Neuron (in vitro differentiated cells): Measurements from ENCODE around the gene AGAP1.
A peak's percentile ranks its signal among the peaks of the same experiment; 100 is the strongest.

ENCODE experiments used
- H2AFZ ChIP-seq: one replicate; pipeline ENCODE4 v1.6.1; 2013; ENCODE audit warnings: low read depth, mild to moderate bottlenecking, inconsistent platforms, low read length, moderate library complexity
- H3K27me3 ChIP-seq: one replicate; pipeline ENCODE4 v1.6.1; 2013; ENCODE audit warnings: low read length; ENCODE audit not compliant: insufficient read depth
- H3K36me3 ChIP-seq: one replicate; pipeline ENCODE4 v1.6.1; 2013; ENCODE audit warnings: low read length; ENCODE audit not compliant: insufficient read depth
- H3K4me1 ChIP-seq: one replicate; pipeline ENCODE4 v1.6.1; 2013; ENCODE audit warnings: low read length; ENCODE audit not compliant: insufficient read depth
- H3K4me3 ChIP-seq: 2 replicates; pipeline ENCODE4 v1.5.1; 2013; ENCODE audit warnings: mild to moderate bottlenecking, low read length, moderate library complexity
- H3K9me3 ChIP-seq: one replicate; pipeline ENCODE4 v1.6.1; 2013; ENCODE audit warnings: low read length

The AGAP1 gene

DNA sequence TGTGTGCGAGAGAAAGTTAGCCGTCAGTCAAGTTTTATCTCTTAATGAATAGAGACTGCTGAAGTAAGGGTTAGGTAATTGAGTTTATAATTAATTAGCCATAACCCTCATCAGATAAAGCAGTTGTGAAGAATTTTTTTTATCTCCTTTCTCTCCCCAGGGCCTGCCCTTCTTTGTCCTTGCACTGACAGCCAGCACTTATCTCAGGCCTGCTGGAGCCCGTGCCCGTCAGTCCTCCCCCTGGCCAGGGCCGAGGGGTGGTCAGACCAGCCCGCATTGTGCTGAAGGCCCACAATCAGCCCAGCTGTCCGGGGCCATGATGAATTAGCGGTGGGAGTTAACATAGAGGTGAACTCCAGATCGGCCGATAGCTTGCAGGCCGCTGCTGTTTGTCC is 358.7 kb downstream of the AGAP1 start:
- peaks cover 47% of the 10 kb centered on the region for H3K4me1 ChIP-seq
- H3K36me3 ChIP-seq = no peaks in the 10 kb centered on the region
- peak overlapping the region; percentile 25 for H3K4me3 ChIP-seq
- H3K9me3 ChIP-seq = peaks cover 4% of the 10 kb centered on the region
- H3K27me3 ChIP-seq = no peaks in the 10 kb centered on the region
- no peak overlapping the region for H2AFZ ChIP-seq

DNA sequence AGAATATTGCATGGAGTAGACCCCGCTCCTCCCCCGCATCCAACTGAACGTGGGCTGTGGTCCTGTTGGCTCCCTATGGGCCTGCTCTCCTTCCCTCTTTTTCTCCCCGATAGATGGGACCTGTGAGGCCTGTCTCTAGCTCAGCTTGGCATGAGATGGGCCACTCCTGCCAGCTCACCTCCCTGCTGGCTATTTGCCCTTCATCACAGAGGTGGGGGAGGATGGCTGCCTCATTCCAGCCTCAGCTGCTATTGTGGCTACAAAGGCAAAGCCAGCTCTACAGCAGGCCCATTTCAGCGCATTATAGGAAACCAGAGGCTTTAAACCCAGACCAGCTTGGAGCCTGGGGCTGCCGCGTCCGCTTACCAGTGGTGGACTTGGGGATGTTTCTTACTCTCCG is 360.4 kb downstream of the AGAP1 start:
- H2AFZ ChIP-seq = no peak overlapping the region
- H3K4me1 ChIP-seq = peaks cover 58% of the 10 kb centered on the region
- peaks cover 4% of the 10 kb centered on the region for H3K9me3 ChIP-seq
- H3K36me3 ChIP-seq = no peaks in the 10 kb centered on the region
- no peak overlapping the region for H3K4me3 ChIP-seq
- H3K27me3 ChIP-seq = no peaks in the 10 kb centered on the region

DNA sequence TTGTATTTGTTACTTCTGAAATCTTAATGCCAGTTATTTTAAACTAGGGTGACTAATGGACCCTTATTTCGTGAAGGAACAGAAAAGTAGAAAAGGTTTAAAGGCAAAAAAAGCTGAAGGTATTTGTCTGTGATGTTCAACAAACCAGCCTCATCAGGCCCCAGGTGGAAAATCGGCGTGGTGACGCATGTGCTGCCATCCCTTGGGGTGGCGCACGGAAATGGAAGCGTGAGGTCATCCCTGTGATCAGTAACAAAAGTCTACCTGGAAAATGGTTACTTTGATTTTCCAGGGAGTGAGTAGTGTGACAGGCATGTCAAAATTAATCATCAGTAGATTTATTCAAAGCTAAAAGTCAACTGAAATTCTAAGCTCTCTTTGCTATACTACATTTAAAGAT is 361.2 kb downstream of the AGAP1 start:
- Histone ChIP-seq H3K4me1 (peaks cover 65% of the 10 kb centered on the region), H3K36me3 (no peaks in the 10 kb centered on the region), H2AFZ (no peak overlapping the region)

DNA sequence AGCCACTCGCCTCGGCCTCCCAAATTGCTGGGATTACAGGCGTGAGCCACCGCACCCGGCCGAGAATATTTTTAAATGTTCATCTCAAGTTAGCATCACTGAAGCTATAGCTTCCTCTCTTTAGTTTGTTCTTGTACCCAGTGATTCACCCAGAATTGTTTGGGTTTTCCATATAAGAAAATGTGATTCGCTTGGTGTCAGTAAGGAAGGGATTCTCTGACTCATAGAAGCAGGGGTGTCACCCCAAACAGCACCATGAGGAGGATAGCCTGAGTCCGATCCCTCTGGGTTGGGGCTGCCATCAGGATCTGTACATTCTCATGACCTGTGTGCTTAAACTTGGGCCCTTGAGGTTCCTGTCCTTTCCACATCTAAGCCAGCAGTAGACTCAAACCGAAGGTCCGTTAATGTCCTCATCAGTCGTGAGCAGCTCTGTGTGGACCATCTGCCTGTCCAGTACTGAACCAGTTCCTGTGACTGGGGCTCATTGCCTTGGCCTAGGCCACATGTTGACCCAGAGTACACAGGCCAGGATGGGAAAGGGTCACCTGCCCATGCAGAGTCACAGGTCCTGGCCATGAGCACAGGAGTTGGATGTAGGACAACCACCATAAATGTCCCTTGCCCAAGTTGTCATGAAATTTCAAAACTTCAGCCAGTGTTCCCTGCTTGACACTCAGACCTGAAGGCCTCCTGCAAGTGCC is 362.5 kb downstream of the AGAP1 start:
- H3K9me3 ChIP-seq = peaks cover 4% of the 10 kb centered on the region
- no peaks in the 10 kb centered on the region for H3K27me3 ChIP-seq
- peaks cover 60% of the 10 kb centered on the region for H3K4me1 ChIP-seq
- no peak overlapping the region for H3K4me3 ChIP-seq
- H2AFZ ChIP-seq = no peak overlapping the region
- H3K36me3 ChIP-seq = no peaks in the 10 kb centered on the region

More for the DNA sequence above, 361.2 kb downstream of the AGAP1 start:
- Histone ChIP-seq H3K4me3 (no peak overlapping the region), H3K9me3 (peaks cover 4% of the 10 kb centered on the region), H3K27me3 (no peaks in the 10 kb centered on the region)

DNA sequence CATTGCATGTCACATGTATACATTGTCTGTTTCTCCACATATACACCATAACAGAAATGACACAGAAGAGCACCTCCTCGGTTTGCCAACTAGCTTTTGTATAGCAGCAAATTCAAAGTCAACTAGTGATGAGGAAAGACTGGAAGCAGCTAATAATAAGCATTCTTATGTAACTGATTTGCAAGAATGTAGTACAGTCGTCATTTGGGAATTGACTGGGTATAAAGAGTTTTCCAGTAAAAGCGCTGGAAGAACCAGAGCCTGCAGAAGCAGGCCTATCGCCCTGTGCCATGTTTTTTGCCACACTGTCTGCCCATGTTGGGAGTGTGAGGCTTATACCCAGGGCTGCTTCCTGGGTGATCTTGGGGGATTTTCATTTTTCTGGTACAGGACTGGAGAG is 363.8 kb downstream of the AGAP1 start:
- H3K4me3 ChIP-seq = no peak overlapping the region
- no peaks in the 10 kb centered on the region for H3K27me3 ChIP-seq
- peaks cover 4% of the 10 kb centered on the region for H3K9me3 ChIP-seq
- no peaks in the 10 kb centered on the region for H3K36me3 ChIP-seq
- peaks cover 48% of the 10 kb centered on the region for H3K4me1 ChIP-seq
- no peak overlapping the region for H2AFZ ChIP-seq

DNA sequence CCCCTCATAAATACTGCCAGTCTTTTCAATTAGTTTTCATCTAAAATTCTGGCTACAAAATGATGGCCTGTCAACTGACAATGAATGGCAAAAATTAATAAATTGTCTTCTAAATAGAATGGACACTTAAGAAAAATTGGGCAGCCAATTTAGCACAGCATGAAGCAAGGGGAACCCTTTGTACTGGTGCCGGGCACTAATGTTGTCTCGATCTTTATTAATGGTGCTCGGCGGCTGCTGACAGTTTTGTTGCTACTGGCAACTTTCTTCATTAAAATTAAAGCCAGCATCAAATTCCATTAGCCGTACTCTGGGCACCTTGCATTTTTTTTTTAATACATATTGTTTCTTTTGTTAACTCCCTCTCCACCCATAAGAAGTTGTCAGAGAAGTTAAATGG is 365.0 kb downstream of the AGAP1 start:
- Histone ChIP-seq H3K9me3 (peaks cover 7% of the 10 kb centered on the region), H3K4me1 (peaks cover 36% of the 10 kb centered on the region), H2AFZ (no peak overlapping the region), H3K4me3 (no peak overlapping the region), H3K36me3 (no peaks in the 10 kb centered on the region), H3K27me3 (no peaks in the 10 kb centered on the region)

DNA sequence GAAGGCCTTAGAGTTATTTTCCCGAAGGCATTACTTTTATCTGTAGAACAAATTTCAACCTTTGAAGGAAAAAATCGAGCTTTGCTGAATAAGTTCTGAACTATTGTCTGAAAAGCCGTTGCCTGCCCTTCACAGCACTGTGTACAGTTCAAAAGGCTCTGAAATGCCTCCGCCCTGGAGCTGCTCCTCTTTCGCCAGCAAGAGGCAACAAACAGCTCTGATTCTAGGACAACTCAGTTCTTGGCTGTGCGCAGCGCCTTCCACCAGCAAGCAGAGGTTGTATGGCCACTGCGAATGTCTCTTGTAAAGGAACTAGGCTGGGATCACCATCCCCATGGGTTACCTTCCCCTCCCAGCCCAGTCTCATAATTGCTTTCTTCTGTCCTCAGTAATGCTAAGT is 365.8 kb downstream of the AGAP1 start:
- H3K9me3 ChIP-seq = peaks cover 7% of the 10 kb centered on the region

DNA sequence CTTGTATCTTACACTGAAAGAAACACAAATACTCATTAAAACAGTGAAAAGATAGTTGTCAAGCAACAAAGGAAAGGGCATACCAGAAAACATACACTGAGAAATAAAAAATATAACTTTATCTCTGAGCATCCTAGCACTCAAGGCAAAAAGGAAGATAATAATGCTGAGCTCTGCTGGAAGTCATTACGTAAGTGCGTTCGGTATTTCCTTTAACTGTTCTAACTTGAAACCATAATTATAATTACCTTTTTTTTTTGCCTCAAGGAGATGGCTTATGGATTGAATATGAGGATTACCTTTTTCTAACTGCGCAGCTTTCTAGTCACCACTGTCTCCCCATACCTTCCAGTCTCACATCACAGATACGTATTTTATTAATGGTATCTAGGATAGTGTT is 366.3 kb downstream of the AGAP1 start:
- H3K4me1 ChIP-seq = peaks cover 27% of the 10 kb centered on the region
- peaks cover 7% of the 10 kb centered on the region for H3K9me3 ChIP-seq
- no peak overlapping the region for H2AFZ ChIP-seq
- H3K27me3 ChIP-seq = no peaks in the 10 kb centered on the region
- no peaks in the 10 kb centered on the region for H3K36me3 ChIP-seq
- no peak overlapping the region for H3K4me3 ChIP-seq

More for the DNA sequence above, 365.8 kb downstream of the AGAP1 start:
- H3K27me3 ChIP-seq = no peaks in the 10 kb centered on the region
- no peaks in the 10 kb centered on the region for H3K36me3 ChIP-seq
- no peak overlapping the region for H2AFZ ChIP-seq
- H3K4me1 ChIP-seq = peaks cover 30% of the 10 kb centered on the region
- no peak overlapping the region for H3K4me3 ChIP-seq

DNA sequence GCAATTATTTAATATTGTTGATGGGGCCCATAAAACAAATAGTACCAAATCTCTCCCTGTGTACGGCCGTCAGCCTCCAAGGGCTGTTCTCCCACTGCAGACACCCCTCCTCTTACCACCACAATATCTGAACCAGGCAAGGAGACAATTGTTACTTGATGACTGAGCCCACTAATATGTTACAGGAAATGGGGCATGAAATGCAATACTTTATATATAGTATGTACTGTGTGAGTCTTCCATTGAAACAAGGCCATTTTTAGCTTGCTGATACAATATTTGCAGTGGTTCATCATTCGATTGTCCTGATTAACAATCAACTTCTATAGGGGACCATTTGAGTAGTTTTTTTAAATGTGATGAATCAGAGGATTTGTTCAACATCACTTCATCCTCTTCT is 367.0 kb downstream of the AGAP1 start:
- Histone ChIP-seq H3K36me3 (no peaks in the 10 kb centered on the region), H2AFZ (no peak overlapping the region)

DNA sequence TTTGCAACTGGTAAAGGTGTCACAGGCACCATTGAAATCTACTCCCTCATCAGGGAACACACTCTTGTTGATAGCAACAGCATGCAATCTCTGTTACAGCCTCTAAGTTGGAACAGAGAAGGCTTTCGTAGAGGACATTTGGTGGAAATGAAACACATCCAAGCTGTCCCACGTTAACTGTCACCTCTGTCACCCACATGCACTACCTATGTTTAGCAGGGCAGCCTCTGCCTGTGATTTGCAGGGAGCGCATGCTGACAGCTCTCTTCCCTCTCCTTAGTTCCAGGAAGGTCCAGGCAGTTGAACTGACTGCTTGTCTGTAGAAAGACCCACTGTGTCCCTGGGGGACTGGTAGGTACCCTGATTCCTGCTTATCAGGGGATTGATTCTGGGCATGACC is 367.5 kb downstream of the AGAP1 start:
- H3K27me3 ChIP-seq = no peaks in the 10 kb centered on the region
- H3K36me3 ChIP-seq = no peaks in the 10 kb centered on the region
- H3K4me1 ChIP-seq = peaks cover 27% of the 10 kb centered on the region
- no peak overlapping the region for H2AFZ ChIP-seq
- H3K9me3 ChIP-seq = peaks cover 9% of the 10 kb centered on the region
- H3K4me3 ChIP-seq = no peak overlapping the region

More for the DNA sequence above, 367.0 kb downstream of the AGAP1 start:
- peaks cover 7% of the 10 kb centered on the region for H3K9me3 ChIP-seq
- no peaks in the 10 kb centered on the region for H3K27me3 ChIP-seq
- no peak overlapping the region for H3K4me3 ChIP-seq
- H3K4me1 ChIP-seq = peaks cover 27% of the 10 kb centered on the region

DNA sequence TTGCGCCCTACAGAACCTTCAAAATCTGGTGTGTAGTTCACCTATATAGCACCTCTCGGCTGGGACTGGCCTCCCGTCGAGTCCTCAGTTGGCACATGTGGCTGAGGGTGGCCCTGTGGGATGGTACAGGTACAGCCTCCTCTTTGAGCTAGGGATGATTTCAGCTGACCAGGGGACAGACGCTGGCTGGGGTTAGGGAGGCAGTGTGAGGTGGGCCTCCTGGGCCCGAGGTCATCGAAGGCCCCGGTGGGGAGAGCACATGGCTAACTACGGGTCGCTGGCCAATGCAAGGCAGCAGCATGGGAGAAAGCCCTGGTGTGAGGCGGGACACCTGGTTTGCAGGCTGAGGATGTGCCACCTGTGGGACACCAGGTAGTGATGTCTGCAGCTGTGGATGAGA is 369.6 kb downstream of the AGAP1 start:
- Histone ChIP-seq H3K9me3 (peaks cover 13% of the 10 kb centered on the region), H3K27me3 (no peaks in the 10 kb centered on the region), H3K36me3 (no peaks in the 10 kb centered on the region), H2AFZ (no peak overlapping the region), H3K4me3 (no peak overlapping the region), H3K4me1 (peaks cover 20% of the 10 kb centered on the region)

DNA sequence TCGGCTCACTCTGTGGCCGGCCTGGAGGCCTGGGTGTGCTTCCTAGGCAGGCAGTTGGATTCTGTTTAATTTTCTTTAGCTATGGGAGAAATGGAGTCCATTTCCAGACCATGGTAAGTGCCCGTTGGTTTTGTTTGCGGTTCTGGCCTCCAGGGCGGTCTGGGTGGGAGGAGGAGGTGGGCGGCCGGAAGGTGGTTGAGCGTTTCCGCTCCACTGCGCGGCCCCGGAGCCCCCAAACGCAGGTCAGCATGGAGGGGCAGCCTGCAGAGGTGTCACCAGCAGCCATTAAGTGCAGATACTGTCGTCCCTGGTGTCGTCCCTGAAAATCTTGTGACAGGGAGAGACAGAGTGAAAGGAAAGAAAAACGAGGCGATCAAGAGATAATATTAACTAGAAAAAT is 370.5 kb downstream of the AGAP1 start:
- H3K36me3 ChIP-seq = no peaks in the 10 kb centered on the region
- peaks cover 11% of the 10 kb centered on the region for H3K4me1 ChIP-seq
- no peak overlapping the region for H2AFZ ChIP-seq
- peaks cover 14% of the 10 kb centered on the region for H3K9me3 ChIP-seq
- H3K4me3 ChIP-seq = no peak overlapping the region
- H3K27me3 ChIP-seq = no peaks in the 10 kb centered on the region

DNA sequence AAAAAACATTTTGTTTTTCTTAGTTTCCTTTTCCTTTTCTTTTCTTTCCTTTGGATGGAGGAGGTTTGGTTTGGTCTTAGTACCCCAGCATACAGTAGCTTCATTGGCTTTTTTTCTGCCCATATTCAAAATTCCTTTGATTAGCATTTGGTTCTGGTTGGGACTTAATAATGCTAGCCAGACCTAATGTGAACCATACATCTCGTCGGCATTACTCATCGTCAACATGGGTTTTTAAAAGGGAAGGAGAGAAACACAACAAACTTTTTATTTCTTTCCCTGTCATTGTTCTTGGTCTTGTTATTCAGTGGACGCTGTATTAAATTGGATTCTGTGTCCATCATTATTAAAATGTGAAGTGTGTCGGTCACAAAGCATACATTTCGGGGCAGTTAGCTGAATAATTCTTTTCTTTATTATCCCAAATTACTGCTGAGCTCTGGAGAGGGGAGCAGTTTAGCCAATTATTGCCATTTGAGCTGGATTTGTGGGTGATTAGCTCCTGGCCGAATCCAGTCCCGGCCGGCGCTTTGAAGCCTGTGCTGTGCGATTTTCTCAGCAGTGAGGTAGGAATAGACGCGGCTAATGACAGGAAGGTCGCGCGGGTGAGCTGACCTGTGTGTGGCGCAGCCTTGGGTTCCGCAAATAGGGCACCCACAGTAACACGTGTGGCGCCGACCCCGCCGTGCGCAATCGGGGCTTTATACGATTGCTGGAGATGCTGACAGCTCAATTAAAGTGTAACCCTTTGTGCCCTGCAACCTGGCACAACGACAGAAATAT is 371.1 kb downstream of the AGAP1 start:
- Histone ChIP-seq H3K27me3 (no peaks in the 10 kb centered on the region), H3K9me3 (peaks cover 17% of the 10 kb centered on the region), H3K4me3 (no peak overlapping the region), H3K36me3 (no peaks in the 10 kb centered on the region), H2AFZ (no peak overlapping the region), H3K4me1 (peaks cover 4% of the 10 kb centered on the region)
